ENCODE measurements around the gene RPTN. TPM values are rescaled to one million over a fixed set of nuclear protein-coding genes. Genes with fewer than 3 reads are reported as not detected.

The RPTN gene
- total RNA-seq: not detected

- no peak for ATAC-seq
- ChIA-PET CTCF (no interaction called here), POLR2A (no interaction called here)
- intact Hi-C loops (cut with micrococcal nuclease): no loop called here
- DNase-seq: no peak
- H3K4me3 Mint-ChIP-seq: no peak within 1 kb of the TSS
- H3K36me3 Mint-ChIP-seq (ENCODE audit: low read depth): no peaks in the 10 kb centered on the region
- no peaks in the 10 kb centered on the region for H3K9me3 Mint-ChIP-seq
- no peak for TF ChIP-seq CTCF (IDR thresholded peaks at IDR 0.05)
- H3K27me3 Mint-ChIP-seq: no peaks in the 10 kb centered on the region
- H3K4me1 Mint-ChIP-seq (ENCODE audit: low read depth): no peaks in the 10 kb centered on the region
- no peak within 1 kb of the TSS for H3K27ac Mint-ChIP-seq
Observed at GRCh38 chr1:152159144-152159543, at the start of gene RPTN. TSS of gene RPTN (minus strand) at chr1:152159228. CDS start at chr1:152157889, 1,339 bp downstream.

GRCh38 chr1:152198982-152199381 lies 40.0 kb upstream of the RPTN start:
- intact Hi-C loops (cut with micrococcal nuclease): no loop called here
- Mint-ChIP-seq H3K4me3 (no peak overlapping the region), H3K27me3 (peaks cover 8% of the 10 kb centered on the region), H3K4me1 (ENCODE audit: low read depth) (no peaks in the 10 kb centered on the region), H3K36me3 (ENCODE audit: low read depth) (no peaks in the 10 kb centered on the region), H3K9me3 (no peaks in the 10 kb centered on the region), H3K27ac (no peak overlapping the region)
- ATAC-seq: no peak
- DNase-seq: no peak
- ChIA-PET POLR2A (no interaction called here), CTCF (interaction anchor here (1.1 to 2.1 kb wide), 4 partner anchors 12 to 259 kb away, joined by 4 to 7 read pairs (median 6); no protein-coding TSS in a partner anchor)
- no peak for TF ChIP-seq CTCF (IDR thresholded peaks at IDR 0.05)

- H3K9me3 Mint-ChIP-seq: no peaks in the 10 kb centered on the region
- CTCF ChIA-PET: interaction anchor here (1.1 to 2.1 kb wide), 4 partner anchors 10 to 243 kb away, joined by 5 to 7 read pairs (median 6); no protein-coding TSS in a partner anchor
- no peak overlapping the region for H3K4me3 Mint-ChIP-seq
- H3K4me1 Mint-ChIP-seq (ENCODE audit: low read depth): no peaks in the 10 kb centered on the region
- DNase-seq: no peak
- intact Hi-C loops (cut with micrococcal nuclease): no loop called here
- H3K27ac Mint-ChIP-seq: no peak overlapping the region
- H3K36me3 Mint-ChIP-seq (ENCODE audit: low read depth): no peaks in the 10 kb centered on the region
- ATAC-seq: no peak
- peaks cover 8% of the 10 kb centered on the region for H3K27me3 Mint-ChIP-seq
- no peak for TF ChIP-seq CTCF (IDR thresholded peaks at IDR 0.05)
- POLR2A ChIA-PET: no interaction called here
Observed at GRCh38 chr1:152197361-152197941, 38.4 kb upstream of the RPTN start.

GRCh38 chr1:152191711-152192110 lies 32.7 kb upstream of the RPTN start:
- no peaks in the 10 kb centered on the region for H3K36me3 Mint-ChIP-seq (ENCODE audit: low read depth)
- POLR2A ChIA-PET: interaction anchor here (0.6 to 0.7 kb wide), 2 partner anchors 261 to 580 kb away, joined by 3 to 6 read pairs; no protein-coding TSS in a partner anchor
- ATAC-seq: no peak

More at GRCh38 chr1:152191711-152192110, 32.7 kb upstream of the RPTN start:
- Mint-ChIP-seq H3K4me3 (no peak overlapping the region), H3K27ac (no peak overlapping the region), H3K27me3 (no peaks in the 10 kb centered on the region), H3K9me3 (no peaks in the 10 kb centered on the region), H3K4me1 (ENCODE audit: low read depth) (peaks cover 4% of the 10 kb centered on the region)
- CTCF ChIA-PET: interaction anchor here (1.4 to 3.1 kb wide), 2 partner anchors 139 to 267 kb away, joined by 3 to 45 read pairs; no protein-coding TSS in a partner anchor
- no peak for TF ChIP-seq CTCF (IDR thresholded peaks at IDR 0.05)
- DNase-seq: no peak
- intact Hi-C loops (cut with micrococcal nuclease): loop anchor here (5.0 kb wide), 1 partner anchor 156 kb away; no protein-coding TSS in a partner anchor

Data from activated CD8-positive, alpha-beta T cell treated with anti-CD3 and anti-CD28 coated beads for 36 hours (primary cell).